ENCODE data around the gene ARMC5. TPM values are rescaled to one million over a fixed set of nuclear protein-coding genes. Genes with fewer than 3 reads are reported as not detected.
A peak's percentile ranks its signal among the peaks of the same experiment; 100 is the strongest.

Gene ARMC5
- 10 to 100 TPM in 1 of 2 donors, 1 to 10 TPM in 1; 8.8 to 10.8 TPM for total RNA-seq

- peak; percentile 64 for TF ChIP-seq CTCF (IDR thresholded peaks at IDR 0.05)
- H3K4me1 ChIP-seq (ENCODE audit: control insufficient read depth in 1 of 2, low read depth in 2 of 2), result peaks cover 37 to 50% of the 10 kb centered on the region in 2 donors
- H3K9me3 ChIP-seq, result no peaks in the 10 kb centered on the region
- peak within 1 kb of the TSS; percentile 85 for H3K4me3 ChIP-seq
- DNase-seq (ENCODE audit: low spot score), result peak; percentile 86
- peak within 1 kb of the TSS; percentile 96 to 99 for H3K27ac ChIP-seq
- peak; percentile 89 for ATAC-seq (ENCODE audit: insufficient number of reproducible peaks, low FRiP score, low read depth)
- H3K36me3 ChIP-seq, result peaks cover 6% of the 10 kb centered on the region
- H3K27me3 ChIP-seq (replicated peaks; ENCODE audit: insufficient read depth), result no peaks in the 10 kb centered on the region
Measured at GRCh38 chr16:31458844-31459686, at the start of gene ARMC5. TSS of gene ARMC5 (plus strand) at chr16:31459501. CDS start at chr16:31459525, 24 bp downstream.

GRCh38 chr16:31410082-31410481, 49.2 kb upstream of the ARMC5 start:
- no peaks in the 10 kb centered on the region for H3K4me1 ChIP-seq (ENCODE audit: control insufficient read depth in 1 of 2, low read depth in 2 of 2)

GRCh38 chr16:31411024-31411844, 48.1 kb upstream of the ARMC5 start:
- Histone ChIP-seq H3K27ac (no peak overlapping the region), H3K36me3 (no peaks in the 10 kb centered on the region), H3K4me1 (ENCODE audit: control insufficient read depth in 1 of 2, low read depth in 2 of 2) (no peaks in the 10 kb centered on the region), H3K9me3 (no peaks in the 10 kb centered on the region), H3K27me3 (replicated peaks; ENCODE audit: insufficient read depth) (no peaks in the 10 kb centered on the region), H3K4me3 (no peak overlapping the region)
- ATAC-seq (ENCODE audit: insufficient number of reproducible peaks, low FRiP score, low read depth) (no peak), DNase-seq (ENCODE audit: low spot score) (no peak)
- no peak for TF ChIP-seq CTCF (IDR thresholded peaks at IDR 0.05)

More at GRCh38 chr16:31410082-31410481, 49.2 kb upstream of the ARMC5 start:
- Histone ChIP-seq H3K36me3 (no peaks in the 10 kb centered on the region), H3K4me3 (no peak overlapping the region), H3K27me3 (replicated peaks; ENCODE audit: insufficient read depth) (no peaks in the 10 kb centered on the region), H3K27ac (no peak overlapping the region), H3K9me3 (no peaks in the 10 kb centered on the region)
- TF ChIP-seq CTCF (IDR thresholded peaks at IDR 0.05), result no peak
- ATAC-seq (ENCODE audit: insufficient number of reproducible peaks, low FRiP score, low read depth), result no peak
- no peak for DNase-seq (ENCODE audit: low spot score)

GRCh38 chr16:31412750-31413149, 46.6 kb upstream of the ARMC5 start:
- Histone ChIP-seq H3K4me1 (ENCODE audit: control insufficient read depth in 1 of 2, low read depth in 2 of 2) (no peaks in the 10 kb centered on the region), H3K27ac (no peak overlapping the region), H3K27me3 (replicated peaks; ENCODE audit: insufficient read depth) (no peaks in the 10 kb centered on the region), H3K36me3 (no peaks in the 10 kb centered on the region), H3K4me3 (no peak overlapping the region), H3K9me3 (no peaks in the 10 kb centered on the region)
- no peak for DNase-seq (ENCODE audit: low spot score)
- no peak for TF ChIP-seq CTCF (IDR thresholded peaks at IDR 0.05)
- no peak for ATAC-seq (ENCODE audit: insufficient number of reproducible peaks, low FRiP score, low read depth)

- ATAC-seq (ENCODE audit: insufficient number of reproducible peaks, low FRiP score, low read depth) (no peak), DNase-seq (ENCODE audit: low spot score) (no peak)
- TF ChIP-seq CTCF (IDR thresholded peaks at IDR 0.05), result no peak
- H3K27ac ChIP-seq, result no peak overlapping the region
- H3K36me3 ChIP-seq, result no peaks in the 10 kb centered on the region
- no peaks in the 10 kb centered on the region for H3K4me1 ChIP-seq (ENCODE audit: control insufficient read depth in 1 of 2, low read depth in 2 of 2)
- H3K27me3 ChIP-seq (replicated peaks; ENCODE audit: insufficient read depth), result no peaks in the 10 kb centered on the region
- no peak overlapping the region for H3K4me3 ChIP-seq
- H3K9me3 ChIP-seq, result no peaks in the 10 kb centered on the region
Measured at GRCh38 chr16:31413381-31413780, 45.9 kb upstream of the ARMC5 start.

Measured in thoracic aorta (tissue), 2 donors.